Esophagus muscularis mucosa (tissue), 3 donors: Measurements from ENCODE around the gene CAMTA1.

Experiments used
- CTCF ChIP-seq, 3 experiments: fragments of 200-600 bp in 2 of 3; fragments of 450-650 bp in 1 of 3; sonication (generic) in 2 of 3; IDR thresholded peaks; one replicate each; pipeline ENCODE4 v1.5.1; 2017 to 2019; ENCODE audit warnings: antibody characterized with exemption in 3 of 3, mild to moderate bottlenecking in 2 of 3, moderate library complexity in 1 of 3
- POLR2AphosphoS5 ChIP-seq, 2 donors: sonication (generic); formaldehyde crosslinking; IDR thresholded peaks; one replicate each; pipeline ENCODE4 v1.6.1; 2017; ENCODE audit warnings: antibody characterized with exemption in 2 of 2

GRCh38 chr1:7335224-7335879, 550.1 kb downstream of the CAMTA1 start:
- TF ChIP-seq POLR2AphosphoS5 (IDR thresholded peaks at IDR 0.05) (no peak), CTCF (IDR thresholded peaks at IDR 0.05) (no peak)
